ENCODE data around the gene RWDD3.

DNA sequence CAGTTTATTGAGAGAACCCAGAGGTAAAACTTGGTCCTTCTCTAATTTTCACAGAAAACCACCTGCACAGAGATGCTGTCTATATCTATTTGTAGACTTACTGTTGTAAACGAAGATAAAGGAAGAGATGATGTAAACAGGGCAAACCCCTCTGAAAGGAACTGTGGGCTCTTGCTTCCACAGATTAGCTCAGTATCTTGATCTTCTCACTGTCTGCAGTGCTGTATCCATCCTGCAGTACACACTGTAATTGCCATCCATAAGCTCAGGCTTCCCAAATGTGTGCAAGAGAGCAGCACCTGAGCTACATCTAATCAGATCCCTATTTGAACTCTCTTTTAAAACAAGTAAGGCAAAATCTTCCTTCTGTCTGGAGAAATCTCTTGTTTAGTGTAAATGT is 16.6 kb upstream of the RWDD3 start:
- no peak for TF ChIP-seq POLR2AphosphoS5 (IDR thresholded peaks at IDR 0.05; ENCODE audit: low read depth, low read length)
- TF ChIP-seq POLR2A (IDR thresholded peaks at IDR 0.05; ENCODE audit: low read depth, low read length), result no peak
- no peak for TF ChIP-seq SPI1 (IDR thresholded peaks at IDR 0.05; ENCODE audit: low read depth, low read length)

Measured in GM12891 (cell line).